ENCODE data around the gene GTF3A. TPM values are rescaled to one million over a fixed set of nuclear protein-coding genes. Genes with fewer than 3 reads are reported as not detected.

The GTF3A gene
- total and polyA plus RNA-seq, 2 of the 4 experiments (the other 2 are of a cell fraction), result 74.1 to 116 TPM

- peaks cover 18% of the 10 kb centered on the region for H3K27me3 ChIP-seq (ENCODE audit: control insufficient read depth, insufficient read depth, low read length)
- H3K56ac ChIP-seq (ENCODE audit: extremely low read depth, insufficient read depth, low read length), result no peak overlapping the region
- no peak overlapping the region for H2BK15ac ChIP-seq (ENCODE audit: low read depth, low read length)
- H3K18ac ChIP-seq (ENCODE audit: low read depth, low read length), result no peak overlapping the region
- no peak overlapping the region for H2BK20ac ChIP-seq (ENCODE audit: low read depth, low read length)
- dilution Hi-C loops (cut with HindIII; ENCODE audit: low sequenced_read_pairs, unreplicated experiment), result no loop called here
- H3K14ac ChIP-seq (replicated peaks; ENCODE audit: low read depth, low read length), result no peak overlapping the region
- no peak overlapping the region for H4K8ac ChIP-seq (ENCODE audit: low read depth in 2 of 2, low read length in 2 of 2)
- H4K20me1 ChIP-seq (ENCODE audit: insufficient read depth, low read length), result no peaks in the 10 kb centered on the region
- H3K79me1 ChIP-seq (ENCODE audit: low read depth in 1 of 2, low read length in 2 of 2), result no peaks in the 10 kb centered on the region
- H3K9ac ChIP-seq (ENCODE audit: low read depth, low read length), result no peak overlapping the region
- no peak overlapping the region for H3K4me3 ChIP-seq (ENCODE audit: insufficient read depth, low read depth, low read length)
- H4K91ac ChIP-seq (ENCODE audit: insufficient read depth, low read depth, low read length), result no peak overlapping the region
- BruUV-seq (replicated peaks), result no TSS peak
- H2AK9ac ChIP-seq (replicated peaks; ENCODE audit: low read depth, low read length, poor library complexity), result no peak overlapping the region
- H3K23ac ChIP-seq (ENCODE audit: low read depth, low read length), result no peak overlapping the region
- H4K5ac ChIP-seq (ENCODE audit: low read depth, low read length), result no peak overlapping the region
- no peaks in the 10 kb centered on the region for H3K4me1 ChIP-seq (ENCODE audit: control insufficient read depth, insufficient read depth, low read length)
- 0 out of 2 replicates have a peak, but pooled peaks have one; percentile 5 for TF ChIP-seq BHLHE40 (IDR thresholded peaks at IDR 0.05; ENCODE audit: low read depth, low read length)
- TF ChIP-seq MXI1 (IDR thresholded peaks at IDR 0.05; ENCODE audit: borderline replicate concordance, low read depth, low read length), result no peak
- no peak for TF ChIP-seq RAD21 (IDR thresholded peaks at IDR 0.05; ENCODE audit: low read length)
- TF ChIP-seq ELK1 (IDR thresholded peaks at IDR 0.05; ENCODE audit: borderline replicate concordance, low read depth, low read length), result no peak
- peak; percentile 12; the same call in 1 of the 2 replicates for TF ChIP-seq CEBPB (IDR thresholded peaks at IDR 0.05; ENCODE audit: low read depth, low read length)
- TF ChIP-seq MAZ (IDR thresholded peaks at IDR 0.05; ENCODE audit: borderline replicate concordance, low read depth, low read length), result peak; percentile 22; the same call in 1 of the 2 replicates
- TF ChIP-seq NFE2L2 (IDR thresholded peaks at IDR 0.05; ENCODE audit: low read depth, low read length), result no peak
- ChIA-PET CTCF (interaction anchor here (0.6 to 2.6 kb wide), 2 partner anchors 16 to 350 kb away, joined by 3 to 10 read pairs; no protein-coding TSS in a partner anchor), POLR2A (ENCODE audit: unreplicated experiment) (no interaction called here)
- H2BK120ac ChIP-seq (ENCODE audit: low read depth, low read length), result no peak overlapping the region
- H3K4me2 ChIP-seq (ENCODE audit: low read depth, low read length), result no peak overlapping the region
- H3K27ac ChIP-seq (ENCODE audit: insufficient read depth, low read length), result no peak overlapping the region
- no peak overlapping the region for H2AK5ac ChIP-seq (ENCODE audit: low read depth, low read length)
- WGBS, 2 experiments (ENCODE audit: extremely low coverage in 2 of 2, insufficient read length in 1 of 2), result 46% methylated on average over 2 of the region's 10 CpGs; no CpG with 5 or more reads in 1 of the 2 experiments
- peak; percentile 78 for ATAC-seq (ENCODE audit: low read depth)
- H2BK5ac ChIP-seq (ENCODE audit: low read depth, low read length, poor library complexity, severe bottlenecking), result no peak overlapping the region
- H3K9me3 ChIP-seq (ENCODE audit: control insufficient read depth, insufficient read depth, low read length), result peaks cover 2% of the 10 kb centered on the region; the same call in 1 of the 2 replicates
- H2AFZ ChIP-seq (replicated peaks; ENCODE audit: low read length, poor library complexity), result no peak overlapping the region
- DNase-seq, result peak; percentile 50
- H3K9me1 ChIP-seq (ENCODE audit: insufficient read depth, low read length), result no peaks in the 10 kb centered on the region
- intact Hi-C loops (cut with micrococcal nuclease), result no loop called here
- no peak overlapping the region for H3K4ac ChIP-seq (ENCODE audit: low read depth, low read length)
- in situ Hi-C loops (cut with MboI; ENCODE audit: low sequenced_read_pairs), result no loop called here
- no peaks in the 10 kb centered on the region for H3K36me3 ChIP-seq (ENCODE audit: control insufficient read depth, insufficient read depth, low read length)
Observed at GRCh38 chr13:27476943-27477703, 52.7 kb downstream of the GTF3A start.

Data from IMR-90 (cell line).